NCI-H1930 (cell line): ENCODE data around the gene MRTO4.
"Not testable (repeated sequence)": the region's sequence is repeated elsewhere in the genome, so short reads cannot be mapped to it uniquely, and the experiment has no call there.

ENCODE experiments used
- DNase-seq, 2 experiments: peaks; one replicate each; lab custom pipeline; 2025; lab: John Stamatoyannopoulos, UW

Gene MRTO4

GRCh38 chr1:19222979-19223824 is 28.4 kb upstream of the MRTO4 start:
- no peak for DNase-seq

DNA sequence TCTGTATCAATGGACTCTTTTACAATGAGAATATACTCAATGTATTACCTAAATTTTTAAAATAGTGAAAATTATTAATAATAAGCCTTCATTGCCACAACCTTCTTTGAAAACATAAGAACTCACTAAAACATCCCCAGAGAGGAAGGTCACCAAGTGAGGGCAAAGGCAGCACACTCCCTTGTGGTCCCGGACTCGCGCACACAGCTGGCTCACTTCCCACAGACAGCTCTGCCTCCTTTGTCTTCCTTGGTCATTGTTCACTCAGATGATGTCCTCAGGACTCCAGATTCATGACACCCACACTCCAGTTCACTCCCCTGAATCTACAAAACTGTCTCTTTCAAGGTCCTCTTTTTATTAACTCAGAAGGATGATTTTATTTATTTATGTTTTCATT is 22.4 kb upstream of the MRTO4 start:
- no peak for DNase-seq

GRCh38 chr1:19229828-19230325 is 21.7 kb upstream of the MRTO4 start:
- no peak for DNase-seq

DNA sequence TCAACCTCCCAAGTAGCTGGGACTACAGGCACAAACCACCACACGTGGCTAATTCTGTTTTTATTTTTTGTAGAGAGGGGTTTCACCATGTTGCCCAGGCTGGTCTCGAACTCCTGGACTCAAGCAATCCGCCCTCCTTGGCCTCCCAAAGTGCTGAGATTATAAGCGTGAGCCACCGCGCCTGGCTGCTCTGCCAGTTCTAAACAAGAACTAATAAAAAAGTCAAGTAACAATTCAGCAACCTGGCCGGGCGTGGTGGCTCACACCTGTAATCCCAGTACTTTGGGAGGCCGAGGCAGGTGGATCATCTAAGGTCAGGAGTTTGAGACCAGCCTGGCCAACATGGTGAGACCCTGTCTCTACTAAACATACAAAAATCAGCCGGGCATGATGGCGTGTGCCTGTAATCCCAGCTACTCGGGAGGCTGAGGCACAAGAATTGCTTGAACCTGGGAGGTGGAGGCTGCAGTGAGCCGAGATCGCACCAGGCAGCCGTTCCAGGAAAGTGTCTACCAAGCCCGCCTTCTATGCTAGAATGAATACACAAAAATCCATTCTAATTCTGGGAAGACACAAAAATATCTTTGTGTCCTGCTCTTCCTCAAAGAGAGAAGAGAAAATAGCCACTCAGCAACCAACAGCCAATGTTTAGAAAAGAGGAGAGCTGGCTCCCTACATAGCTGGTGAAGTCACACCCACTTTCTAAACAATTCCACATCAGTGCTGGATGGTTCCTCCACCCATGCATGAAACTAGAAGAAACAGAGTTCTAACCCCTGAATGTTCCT is 19.7 kb upstream of the MRTO4 start:
- DNase-seq, result not testable (repeated sequence)

GRCh38 chr1:19232524-19232846 is 19.1 kb upstream of the MRTO4 start:
- DNase-seq, result no peak

DNA sequence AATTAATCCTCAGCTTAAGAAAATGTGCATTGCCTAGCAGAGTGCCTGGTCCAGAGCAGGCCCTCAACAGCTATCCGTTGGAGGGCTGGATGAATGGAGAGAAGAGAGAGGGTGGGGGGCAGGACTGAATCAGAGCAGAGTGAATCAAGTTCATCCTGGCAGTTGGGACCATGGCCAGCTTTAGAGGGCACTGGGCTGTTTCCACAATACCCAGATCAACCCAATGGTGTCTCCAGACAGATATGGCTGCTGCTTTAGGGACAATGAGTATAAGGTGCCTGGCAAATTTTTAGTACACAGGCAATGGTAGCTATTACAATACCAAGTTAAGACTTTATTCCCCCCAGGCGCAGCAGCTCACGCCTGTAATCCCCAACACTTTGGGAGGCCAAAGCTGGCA is 17.4 kb upstream of the MRTO4 start:
- DNase-seq, result no peak

DNA sequence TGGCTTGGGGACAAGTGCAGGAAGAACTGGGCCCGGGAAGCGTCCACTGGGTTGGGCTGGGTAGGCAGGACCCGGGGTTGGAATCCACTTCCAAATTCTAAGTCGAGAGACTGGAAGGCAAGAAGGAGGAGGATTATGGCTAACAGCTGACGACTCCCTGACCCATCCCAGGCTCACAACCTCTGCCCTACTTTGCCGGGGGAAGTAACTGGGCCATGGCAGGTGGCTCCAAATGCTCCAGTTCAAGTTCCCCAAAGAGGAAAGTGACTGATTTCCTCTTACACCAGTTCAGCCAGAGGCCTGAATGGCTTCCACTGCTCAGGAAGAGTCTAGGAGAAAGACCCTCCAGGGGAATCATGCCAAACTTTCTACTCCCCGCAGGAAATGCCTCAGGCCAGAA is 11.7 kb upstream of the MRTO4 start:
- no peak for DNase-seq

GRCh38 chr1:19240673-19241538 is 10.7 kb upstream of the MRTO4 start:
- peak in 1 of 2 experiments; percentile 7 for DNase-seq

GRCh38 chr1:19250629-19251304 is 838 bp upstream of the MRTO4 start:
- DNase-seq, result no peak

- DNase-seq, result no peak
Observed at GRCh38 chr1:19254416-19254815, 2.8 kb downstream of the MRTO4 start.

DNA sequence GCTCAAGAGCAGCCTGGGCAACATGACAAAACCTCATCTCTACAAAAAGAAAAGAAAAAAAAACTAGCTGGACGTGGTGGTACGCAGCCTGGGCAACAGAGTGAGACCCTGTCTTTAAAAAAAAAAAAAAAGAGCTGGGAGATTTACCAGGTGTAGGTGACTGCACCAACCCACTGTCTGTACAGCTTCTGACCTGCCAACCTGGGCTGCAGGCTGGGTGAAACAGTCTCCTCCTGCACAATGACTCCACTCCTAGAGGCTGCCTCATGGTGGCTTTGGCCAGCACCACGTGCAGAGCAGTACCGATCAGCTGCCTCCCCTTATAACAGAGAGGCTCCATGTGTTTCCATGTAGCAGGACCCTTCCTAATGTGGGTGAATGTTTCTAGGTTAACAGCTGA is 3.7 kb downstream of the MRTO4 start:
- no peak for DNase-seq

GRCh38 chr1:19256301-19256700 is 4.7 kb downstream of the MRTO4 start:
- not testable (repeated sequence) for DNase-seq

- no peak for DNase-seq
Observed at GRCh38 chr1:19257178-19257914, 5.7 kb downstream of the MRTO4 start.

DNA sequence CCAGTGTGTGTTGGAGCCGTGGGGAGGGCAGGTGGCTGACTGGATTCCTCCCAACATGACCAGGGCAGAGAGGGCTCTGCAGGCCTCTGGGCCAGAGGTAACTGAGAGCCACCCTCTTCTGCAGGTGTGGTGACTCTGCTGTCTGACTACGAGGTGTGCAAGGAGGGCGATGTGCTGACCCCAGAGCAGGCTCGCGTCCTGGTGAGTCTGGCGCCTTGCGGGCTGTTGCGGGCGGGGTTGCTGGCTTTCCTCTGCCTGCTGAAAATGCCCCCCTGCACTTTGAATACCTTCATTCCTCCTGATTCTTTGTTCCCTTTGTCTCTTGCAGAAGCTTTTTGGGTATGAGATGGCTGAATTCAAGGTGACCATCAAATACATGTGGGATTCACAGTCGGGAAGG is 6.7 kb downstream of the MRTO4 start:
- DNase-seq, result no peak

GRCh38 chr1:19260211-19261138 is 8.9 kb downstream of the MRTO4 start:
- no peak for DNase-seq

DNA sequence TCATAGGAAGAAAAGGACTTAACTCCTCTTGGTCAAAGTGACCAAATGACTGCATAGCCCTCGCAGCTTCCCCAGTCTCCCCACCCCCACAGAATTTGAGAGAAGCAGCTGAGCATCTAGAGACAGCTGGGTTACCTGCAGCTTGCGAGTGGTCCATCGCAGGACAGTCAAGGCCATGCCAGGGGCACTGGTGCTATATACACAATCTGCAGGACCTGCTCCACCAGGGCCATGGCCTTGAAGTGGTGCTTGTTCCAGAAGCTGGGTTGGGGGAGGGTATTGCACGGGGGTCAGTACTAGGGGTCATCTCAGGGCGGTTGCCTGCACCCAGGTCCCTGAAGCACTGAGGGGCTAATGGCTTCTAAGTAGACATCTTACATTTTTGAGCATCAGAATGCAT is 10.4 kb downstream of the MRTO4 start:
- DNase-seq, result no peak

GRCh38 chr1:19262744-19263143 is 11.1 kb downstream of the MRTO4 start:
- DNase-seq, result no peak

DNA sequence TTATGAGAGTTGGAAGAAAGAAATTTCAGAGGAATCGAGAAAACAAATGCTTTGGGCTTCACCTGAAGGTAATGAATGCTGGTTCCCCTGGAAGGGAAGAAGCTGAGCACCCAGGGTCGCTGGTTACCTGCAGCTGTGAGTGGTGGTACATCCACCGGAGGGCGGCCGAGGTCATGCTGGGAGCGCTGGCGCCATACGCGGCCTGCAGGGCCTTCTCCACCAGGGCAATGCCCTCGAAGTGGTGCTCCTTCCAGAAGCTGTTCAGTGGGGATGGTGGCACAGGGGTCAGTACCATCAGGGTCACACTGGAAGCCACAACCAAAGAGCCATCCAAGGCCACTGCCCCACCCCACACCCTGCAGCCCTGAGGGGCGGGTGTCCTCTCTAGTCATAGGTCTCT is 16.8 kb downstream of the MRTO4 start:
- no peak for DNase-seq

GRCh38 chr1:19269427-19270342 is 18.1 kb downstream of the MRTO4 start:
- not testable (repeated sequence) for DNase-seq
